ENCODE data around the gene TCF3.

- TF ChIP-seq, protein P1, sequence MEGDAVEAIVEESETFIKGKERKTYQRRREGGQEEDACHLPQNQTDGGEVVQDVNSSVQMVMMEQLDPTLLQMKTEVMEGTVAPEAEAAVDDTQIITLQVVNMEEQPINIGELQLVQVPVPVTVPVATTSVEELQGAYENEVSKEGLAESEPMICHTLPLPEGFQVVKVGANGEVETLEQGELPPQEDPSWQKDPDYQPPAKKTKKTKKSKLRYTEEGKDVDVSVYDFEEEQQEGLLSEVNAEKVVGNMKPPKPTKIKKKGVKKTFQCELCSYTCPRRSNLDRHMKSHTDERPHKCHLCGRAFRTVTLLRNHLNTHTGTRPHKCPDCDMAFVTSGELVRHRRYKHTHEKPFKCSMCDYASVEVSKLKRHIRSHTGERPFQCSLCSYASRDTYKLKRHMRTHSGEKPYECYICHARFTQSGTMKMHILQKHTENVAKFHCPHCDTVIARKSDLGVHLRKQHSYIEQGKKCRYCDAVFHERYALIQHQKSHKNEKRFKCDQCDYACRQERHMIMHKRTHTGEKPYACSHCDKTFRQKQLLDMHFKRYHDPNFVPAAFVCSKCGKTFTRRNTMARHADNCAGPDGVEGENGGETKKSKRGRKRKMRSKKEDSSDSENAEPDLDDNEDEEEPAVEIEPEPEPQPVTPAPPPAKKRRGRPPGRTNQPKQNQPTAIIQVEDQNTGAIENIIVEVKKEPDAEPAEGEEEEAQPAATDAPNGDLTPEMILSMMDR (conservative IDR thresholded peaks at IDR 0.05; ENCODE audit: low read length), result no peak
- no peak for TF ChIP-seq EZH2phosphoT487 (IDR thresholded peaks at IDR 0.05; ENCODE audit: borderline replicate concordance)
Measured at GRCh38 chr19:1615156-1615765, 37.2 kb downstream of the TCF3 start.
